GM12878 (cell line): ENCODE measurements around the gene VEGFB. TPM values are rescaled to one million over a fixed set of nuclear protein-coding genes. Genes with fewer than 3 reads are reported as not detected.

Experiments used
- ATAC-seq: fragments of 200-7000 bp; cut with Tn5 transposase; 3 replicates; pipeline ENCODE4 v1.9.1; 2020; ENCODE audit warnings: mild to moderate bottlenecking, moderate library complexity
- BruUV-seq: library from RNA; stranded (reverse); fragments of 400-500 nt; replicated peaks from 2 replicates; lab custom pipeline; 2021; lab: Mats Ljungman, UMichigan
- CTCF ChIA-PET: fragments of 300-600 bp; sonication (Branson Sonifier 250); formaldehyde crosslinking; extraction: SDS; loops from one replicate; lab custom pipeline; 2021; ENCODE audit warnings: inconsistent platforms; lab: Yijun Ruan, JAX
- POLR2A ChIA-PET: fragments of 350-600 bp; formaldehyde crosslinking; extraction: SDS; loops from one replicate; lab custom pipeline; 2021; ENCODE audit warnings: inconsistent platforms; lab: Charles Lee
- RAD21 ChIA-PET: fragments of 300-600 bp; sonication (Branson Sonifier 250); formaldehyde crosslinking; loops from one replicate; lab custom pipeline; 2023; ENCODE audit warnings: antibody characterized with exemption; ENCODE audit not compliant: unreplicated experiment; lab: Charles Lee
- SMC1A ChIA-PET: fragments of 300-600 bp; sonication (Branson Sonifier 250); formaldehyde crosslinking; loops from one replicate; lab custom pipeline; 2023; ENCODE audit not compliant: unreplicated experiment, uncharacterized antibody; lab: Charles Lee
- DNase-seq: peaks from one replicate; pipeline ENCODE4 v3.0.0-alpha.2; 2011; ENCODE audit warnings: low read depth, low spot score
- FAIRE-seq: peaks from 3 replicates; lab custom pipeline; 2011; peaks lifted over from hg19 to GRCh38; lab: Jason Lieb, UNC
- H2AFZ ChIP-seq: 2 replicates; pipeline ENCODE4 v1.6.0; 2011; ENCODE audit warnings: low read depth, low read length, control low read depth; ENCODE audit not compliant: control insufficient read depth
- H3K27ac ChIP-seq: 2 replicates; pipeline ENCODE4 v1.5.1; 2011; ENCODE audit warnings: control low read depth; ENCODE audit not compliant: control insufficient read depth, insufficient read depth
- H3K27me3 ChIP-seq, 2 experiments: replicated peaks in 1 of 2; 2 replicates each; pipeline versions ENCODE4 v1.6.0 to v1.6.1; 2011; ENCODE audit warnings: low read length in 1 of 2; ENCODE audit not compliant: control insufficient read depth in 2 of 2, insufficient read depth in 2 of 2
- H3K36me3 ChIP-seq, 2 experiments: 2 replicates each; pipeline ENCODE4 v1.5.1; 2011; ENCODE audit warnings: low read length in 1 of 2; ENCODE audit not compliant: control insufficient read depth in 2 of 2, insufficient read depth in 2 of 2
- H3K4me1 ChIP-seq: 2 replicates; pipeline ENCODE4 v1.6.1; 2011; ENCODE audit warnings: mild to moderate bottlenecking, low read length, moderate library complexity, mixed read lengths; ENCODE audit not compliant: control insufficient read depth, insufficient read depth
- H3K4me2 ChIP-seq: 2 replicates; pipeline ENCODE4 v1.6.0; 2011; ENCODE audit warnings: control low read depth; ENCODE audit not compliant: control insufficient read depth, insufficient read depth
- H3K4me3 ChIP-seq: fragments of 200-600 bp; sonication (generic); 2 replicates; pipeline ENCODE4 v1.5.1; 2016
- H3K79me2 ChIP-seq: 2 replicates; pipeline ENCODE4 v1.6.0; 2011; ENCODE audit warnings: low read length; ENCODE audit not compliant: control insufficient read depth, insufficient read depth
- H3K9ac ChIP-seq: 2 replicates; pipeline ENCODE4 v1.8.0; 2011; ENCODE audit warnings: low read length, control low read depth, mixed read lengths; ENCODE audit not compliant: control insufficient read depth, insufficient read depth
- H3K9me3 ChIP-seq: replicated peaks from 3 replicates; pipeline ENCODE4 v1.5.1; 2011; ENCODE audit warnings: mild to moderate bottlenecking, low read length; ENCODE audit not compliant: control insufficient read depth, insufficient read depth
- H4K20me1 ChIP-seq: 2 replicates; pipeline ENCODE4 v1.6.0; 2011; ENCODE audit not compliant: control insufficient read depth, insufficient read depth
- ATF2 ChIP-seq: IDR thresholded peaks from 2 replicates; pipeline ENCODE4 v1.6.1; 2012; ENCODE audit warnings: low read length, inconsistent platforms
- SMARCA5 ChIP-seq: fragments of 450-650 bp; IDR thresholded peaks from 2 replicates; pipeline ENCODE4 v1.6.1; 2017; ENCODE audit warnings: mild to moderate bottlenecking
- ZZZ3 ChIP-seq: IDR thresholded peaks from 2 replicates; pipeline ENCODE4 v1.6.1; 2011; ENCODE audit warnings: low read depth; ENCODE audit not compliant: control insufficient read depth, insufficient read length
- WGBS: methylation state at CpG from one replicate; pipeline ENCODE4 v1.1.6; 2016; ENCODE audit warnings: low lambda C conversion rate; ENCODE audit not compliant: insufficient replicate concordance, insufficient coverage; ENCODE audit errors: missing lambda C conversion rate; 5-methylcytosine and 5-hydroxymethylcytosine counted together
- in situ Hi-C: fragments of 300-500 bp; cut with MboI; formaldehyde crosslinking; loops from 9 replicates; pipeline ENCODE4 v1.14.3; 2018; ENCODE audit warnings: mixed read lengths
- intact Hi-C: fragments of 100-400 bp; cut with micrococcal nuclease; formaldehyde crosslinking; loops from one replicate; pipeline ENCODE4 v1.14.2; 2022; ENCODE audit not compliant: unreplicated experiment
- polyA plus RNA-seq, 11 experiments: library from polyadenylated mRNA; depleted of rRNA in 4 of 11; unstranded in 6 of 11; stranded (reverse) in 5 of 11; fragments of >200 nt; fragmentation: Nextera tagmentation in 4 of 11; fragmentation: Illumina TruSeq in 1 of 11; extraction: Ambion mirVana in 4 of 11; extraction: Trizol in 1 of 11; gene quantifications; 1 replicate in 1 of 11; 2 replicates in 10 of 11; pipeline versions ENCODE4 v1.2.1 to v1.2.3, GENCODE V29; 2011 to 2016; ENCODE audit warnings: inconsistent platforms in 2 of 11, missing spikeins in 2 of 11, low read depth in 1 of 11
- total RNA-seq, 4 experiments: library from RNA; depleted of rRNA in 3 of 4; stranded (reverse); fragments of >200 nt in 3 of 4; fragmentation: Illumina TruSeq in 1 of 4; extraction: Trizol in 1 of 4; gene quantifications; 2 replicates each; pipeline versions ENCODE4 v1.2.1 to v1.2.3, GENCODE V29; 2013 to 2021

Gene VEGFB
- total and polyA plus RNA-seq, 10 of the 15 experiments (the other 5 are each of a cell fraction or from before 2014, with no cell fraction given) = 7.0 to 75.8 (median 20.3) TPM

GRCh38 chr11:64232967-64233315, 1.4 kb upstream of the VEGFB start:
- in situ Hi-C loops = loop anchor here (25.0 kb wide), 1 partner anchor 1629 kb away; the partner anchor contains the start of genes CFL1, EFEMP2 and MUS81
- WGBS = 96% methylated on average over 7 of the region's 8 CpGs
- peaks cover 20% of the 10 kb centered on the region for H3K79me2 ChIP-seq
- intact Hi-C loops = no loop called here
- no peak overlapping the region for H3K27ac ChIP-seq
- ATAC-seq (no peak), DNase-seq (no peak), FAIRE-seq (no peak)
- peaks cover 0 to 3% of the 10 kb centered on the region in 2 experiments; a peak in 2 of 4 replicates for H3K36me3 ChIP-seq
- SMC1A ChIA-PET = interaction anchor here (1.2 kb wide), 1 partner anchor 27 kb away, joined by 3 read pairs; no protein-coding TSS in a partner anchor
- H3K4me3 ChIP-seq = no peak overlapping the region
- H4K20me1 ChIP-seq = no peaks in the 10 kb centered on the region
- peaks cover 42% of the 10 kb centered on the region for H3K4me1 ChIP-seq
- no peak overlapping the region for H3K4me2 ChIP-seq
- RAD21 ChIA-PET = interaction anchor here (1.1 to 1.7 kb wide), 3 partner anchors 8 to 71 kb away, joined by 3 to 6 read pairs (median 3); no protein-coding TSS in a partner anchor
- H3K27me3 ChIP-seq = no peaks in the 10 kb centered on the region
- POLR2A ChIA-PET = interaction anchor here (0.6 to 2.6 kb wide), 5 partner anchors 13 to 1632 kb away, joined by 3 to 12 read pairs (median 4); partner anchors contain the start of gene FERMT3
- no peak overlapping the region for H3K9ac ChIP-seq
- H3K9me3 ChIP-seq = no peaks in the 10 kb centered on the region
- TF ChIP-seq SMARCA5 (no peak), ATF2 (no peak), ZZZ3 (no peak)
- no peak overlapping the region for H2AFZ ChIP-seq
- CTCF ChIA-PET = interaction anchor here (2.9 kb wide), 1 partner anchor 27 kb away, joined by 18 read pairs; the partner anchor contains the start of gene FERMT3
- BruUV-seq = no TSS peak
